ENCODE measurements around the gene C17orf100.
A peak's percentile ranks its signal among the peaks of the same experiment; 100 is the strongest.
"Not testable (repeated sequence)": the region's sequence is repeated elsewhere in the genome, so short reads cannot be mapped to it uniquely, and the experiment has no call there.

C17orf100 gene

GRCh38 chr17:6654841-6655731, 3.5 kb downstream of the C17orf100 start:
- no peak for DNase-seq (ENCODE audit: low spot score)
- TF ChIP-seq, protein P1, sequence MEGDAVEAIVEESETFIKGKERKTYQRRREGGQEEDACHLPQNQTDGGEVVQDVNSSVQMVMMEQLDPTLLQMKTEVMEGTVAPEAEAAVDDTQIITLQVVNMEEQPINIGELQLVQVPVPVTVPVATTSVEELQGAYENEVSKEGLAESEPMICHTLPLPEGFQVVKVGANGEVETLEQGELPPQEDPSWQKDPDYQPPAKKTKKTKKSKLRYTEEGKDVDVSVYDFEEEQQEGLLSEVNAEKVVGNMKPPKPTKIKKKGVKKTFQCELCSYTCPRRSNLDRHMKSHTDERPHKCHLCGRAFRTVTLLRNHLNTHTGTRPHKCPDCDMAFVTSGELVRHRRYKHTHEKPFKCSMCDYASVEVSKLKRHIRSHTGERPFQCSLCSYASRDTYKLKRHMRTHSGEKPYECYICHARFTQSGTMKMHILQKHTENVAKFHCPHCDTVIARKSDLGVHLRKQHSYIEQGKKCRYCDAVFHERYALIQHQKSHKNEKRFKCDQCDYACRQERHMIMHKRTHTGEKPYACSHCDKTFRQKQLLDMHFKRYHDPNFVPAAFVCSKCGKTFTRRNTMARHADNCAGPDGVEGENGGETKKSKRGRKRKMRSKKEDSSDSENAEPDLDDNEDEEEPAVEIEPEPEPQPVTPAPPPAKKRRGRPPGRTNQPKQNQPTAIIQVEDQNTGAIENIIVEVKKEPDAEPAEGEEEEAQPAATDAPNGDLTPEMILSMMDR (IDR thresholded peaks at IDR 0.05; ENCODE audit: extremely low read depth, missing control alignments), result no peak

DNA sequence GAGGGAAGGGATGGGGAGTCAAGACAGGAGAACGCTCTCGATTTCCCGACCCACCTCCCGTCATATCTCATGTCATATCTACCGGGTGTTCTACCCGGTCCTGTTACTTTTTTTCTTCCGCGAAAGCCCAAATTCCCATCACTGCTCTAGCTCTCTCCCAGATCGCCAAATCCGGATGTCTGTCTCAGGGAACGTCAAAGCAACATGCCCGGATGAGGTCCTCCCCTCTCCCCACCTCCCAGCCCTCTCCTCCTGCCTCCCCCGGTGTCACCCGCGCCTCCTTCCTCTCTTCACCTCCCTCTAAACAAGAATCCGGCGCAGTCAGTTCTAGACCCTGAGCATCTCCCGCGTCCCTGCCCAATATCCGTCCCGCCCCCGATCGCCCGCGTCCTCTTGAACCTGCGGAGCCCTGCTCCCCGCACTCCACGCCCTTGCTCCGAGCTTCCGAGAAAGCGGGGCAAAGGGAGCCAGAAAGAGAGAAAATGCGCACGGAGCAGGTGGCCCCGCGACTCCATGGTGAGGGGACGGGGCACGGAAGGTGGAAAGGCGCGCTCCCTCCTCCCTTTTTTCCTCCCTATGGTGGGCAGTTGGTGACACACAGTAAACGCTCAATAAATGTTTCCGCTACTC, 4.3 kb downstream of the C17orf100 start:
- not testable (repeated sequence) for DNase-seq (ENCODE audit: low spot score)

DNA sequence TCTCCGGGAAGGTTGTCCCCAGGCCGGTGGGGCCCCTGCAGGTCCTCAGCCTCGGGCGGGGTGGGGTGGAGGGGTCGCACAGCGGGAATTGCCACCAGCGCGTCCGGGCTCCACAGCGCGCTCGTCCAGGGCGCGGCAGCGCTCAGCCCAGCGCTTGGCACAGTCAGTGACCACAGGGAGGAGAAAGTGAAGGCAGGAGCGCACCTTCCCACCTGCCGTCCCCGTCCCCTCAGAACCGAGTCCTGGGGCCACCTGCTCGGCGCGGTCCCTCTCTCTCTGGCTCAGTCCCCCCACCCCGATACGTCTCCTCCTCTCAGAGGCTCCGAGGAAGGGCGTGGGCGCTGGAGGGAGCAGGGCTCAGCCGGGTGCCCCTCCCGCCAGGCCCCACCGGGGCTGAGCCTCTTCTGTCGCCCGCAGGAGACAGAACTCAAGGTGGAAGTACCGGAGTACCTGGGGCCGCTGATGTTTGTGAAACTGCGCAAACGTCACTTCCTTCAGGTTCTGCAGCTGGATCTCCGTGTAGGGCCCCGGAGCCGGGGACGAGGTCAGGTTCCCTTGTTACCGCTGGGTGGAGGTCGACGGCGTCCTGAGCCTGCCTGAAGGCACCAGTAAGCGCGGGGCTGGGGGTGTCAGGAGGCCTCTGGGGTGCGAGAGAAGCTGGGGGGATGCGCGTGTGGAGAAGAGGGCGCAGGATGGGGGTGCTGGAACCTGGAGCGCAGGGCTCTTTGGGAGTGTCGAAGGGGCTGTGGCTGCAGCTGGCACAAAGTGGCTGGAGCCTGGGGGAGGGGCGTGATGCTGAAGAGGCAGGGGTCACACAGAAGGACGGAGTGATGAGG, 5.5 kb downstream of the C17orf100 start:
- peak; percentile 60 for DNase-seq (ENCODE audit: low spot score)

- DNase-seq (ENCODE audit: low spot score), result no peak
- TF ChIP-seq, protein P1 (IDR thresholded peaks at IDR 0.05; ENCODE audit: extremely low read depth, missing control alignments), result no peak
Measured at GRCh38 chr17:6657633-6658287, 6.2 kb downstream of the C17orf100 start.

GRCh38 chr17:6658411-6658810, 6.8 kb downstream of the C17orf100 start:
- DNase-seq (ENCODE audit: low spot score), result not testable (repeated sequence)

DNA sequence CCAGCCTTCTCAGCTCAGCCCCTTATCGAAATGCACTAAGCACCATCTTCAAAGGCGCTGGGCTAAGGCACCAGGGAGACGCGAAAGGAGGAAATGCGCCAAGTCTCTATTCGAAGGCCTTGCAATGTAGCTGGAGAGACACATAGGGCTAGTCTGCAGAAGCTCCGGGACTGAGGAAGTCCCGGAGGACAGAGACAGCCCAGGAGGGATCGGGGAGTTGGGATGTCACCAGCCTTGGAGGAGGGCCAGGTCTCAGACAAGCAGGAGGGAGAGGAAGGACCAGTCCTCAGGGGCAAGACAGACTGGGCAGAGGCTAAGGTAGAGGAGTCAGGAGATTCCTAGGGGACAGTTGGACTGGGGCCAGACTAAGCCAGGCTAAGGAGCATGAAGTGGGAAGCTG, 8.5 kb downstream of the C17orf100 start:
- DNase-seq (ENCODE audit: low spot score), result no peak
- TF ChIP-seq, protein P1 (IDR thresholded peaks at IDR 0.05; ENCODE audit: extremely low read depth, missing control alignments), result no peak

GRCh38 chr17:6660805-6661463, 9.4 kb downstream of the C17orf100 start:
- peak; percentile 74 for DNase-seq (ENCODE audit: low spot score)
- TF ChIP-seq, protein P1 (IDR thresholded peaks at IDR 0.05; ENCODE audit: extremely low read depth, missing control alignments), result no peak

DNA sequence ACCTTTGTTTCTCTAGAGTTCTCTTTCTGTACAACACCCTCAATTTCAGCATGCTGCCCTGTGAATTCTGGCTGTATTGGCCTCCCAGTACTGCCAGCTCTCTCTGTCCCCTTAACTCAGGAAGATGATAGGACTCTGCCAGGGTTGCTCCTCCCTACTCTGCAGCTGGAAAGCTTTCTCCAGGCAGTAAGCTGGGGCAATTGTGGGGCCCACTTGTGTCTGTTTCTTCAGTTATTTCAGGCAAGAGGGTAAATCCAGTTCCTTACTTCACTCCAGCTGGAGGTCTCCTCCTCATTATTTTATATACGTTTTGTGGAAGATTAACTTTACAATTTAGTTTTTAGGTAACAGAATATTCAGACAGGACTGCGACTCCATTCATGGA, 9.9 kb downstream of the C17orf100 start:
- TF ChIP-seq, protein P1 (IDR thresholded peaks at IDR 0.05; ENCODE audit: extremely low read depth, missing control alignments), result no peak
- DNase-seq (ENCODE audit: low spot score), result no peak

DNA sequence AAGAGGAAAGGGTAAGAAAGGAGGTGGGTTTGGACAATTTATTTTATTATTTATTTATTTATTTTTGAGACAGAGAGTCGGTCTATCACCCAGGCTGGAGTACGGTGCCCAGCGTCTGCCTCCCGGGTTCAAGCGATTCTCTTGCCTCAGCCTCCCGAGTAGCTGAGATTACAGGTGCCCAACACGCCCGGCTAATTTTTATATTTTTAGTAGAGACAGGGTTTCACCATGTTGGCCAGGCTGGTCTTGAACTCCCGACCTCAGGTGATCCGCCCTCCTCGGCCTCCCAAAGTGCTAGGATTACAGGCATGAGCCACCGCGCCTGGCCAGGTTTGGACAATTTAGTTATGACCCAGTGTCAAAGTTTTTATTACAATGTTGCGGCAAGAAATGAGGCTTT, 11.6 kb downstream of the C17orf100 start:
- DNase-seq (ENCODE audit: low spot score), result not testable (repeated sequence)
